SK-N-MC (cell line): ENCODE measurements around the gene DGKB.

Source experiments
- EZH2 ChIP-seq: fragments of 200-600 bp; sonication (generic); IDR thresholded peaks from one replicate; pipeline ENCODE4 v1.6.1; 2017; ENCODE audit warnings: antibody characterized with exemption
- FOXP2 ChIP-seq: optimal IDR thresholded peaks from 2 replicates; pipeline ENCODE3; 2011; ENCODE audit warnings: mild to moderate bottlenecking, moderate library complexity; ENCODE audit not compliant: insufficient read depth; ENCODE audit errors: extremely low read length, control extremely low read depth
- POLR2AphosphoS5 ChIP-seq: IDR thresholded peaks from 2 replicates; pipeline ENCODE4 v1.6.1; 2012; ENCODE audit warnings: mild to moderate bottlenecking, low read depth, low read length, borderline replicate concordance

DNA sequence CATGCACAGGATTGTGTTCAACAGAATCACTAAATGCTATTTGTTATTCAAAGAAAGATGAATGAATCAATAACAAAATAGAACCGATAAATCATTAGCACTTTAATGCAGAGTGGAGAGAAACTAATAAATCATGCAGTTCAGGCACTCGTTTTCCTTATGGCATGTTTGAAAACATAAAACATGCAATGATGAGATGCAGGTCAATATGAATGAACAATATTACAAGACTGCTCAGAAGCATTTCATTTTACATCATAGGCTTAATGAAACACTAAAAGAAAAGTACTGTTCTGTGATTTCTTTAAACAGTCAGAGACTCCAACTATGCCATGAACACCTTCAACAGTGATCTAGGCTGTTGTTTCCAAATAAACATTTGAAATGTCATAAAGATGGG, 755.0 kb downstream of the DGKB start:
- no peak for TF ChIP-seq POLR2AphosphoS5
- TF ChIP-seq EZH2: no peak
- no peak for TF ChIP-seq FOXP2
